PC-3 (cell line): Measurements from ENCODE around the gene NRG3. TPM values are rescaled to one million over a fixed set of nuclear protein-coding genes. Genes with fewer than 3 reads are reported as not detected.

Experiments used
- ATAC-seq: fragments of 200-7000 bp; cut with Tn5 transposase; 2 replicates; pipeline ENCODE4 v1.9.1; 2020; ENCODE audit warnings: mild to moderate bottlenecking, moderate library complexity
- BruUV-seq: library from RNA; stranded (reverse); fragments of 400-500 nt; replicated peaks from 2 replicates; lab custom pipeline; 2021; lab: Mats Ljungman, UMichigan
- CTCF ChIA-PET: fragments of 300-600 bp; sonication (Branson Sonifier 250); formaldehyde crosslinking; loops from one replicate; lab custom pipeline; 2022; ENCODE audit warnings: antibody characterized with exemption; lab: Charles Lee
- POLR2A ChIA-PET: fragments of 300-600 bp; sonication (Branson Sonifier 250); formaldehyde crosslinking; loops from one replicate; lab custom pipeline; 2022; ENCODE audit warnings: antibody characterized with exemption; ENCODE audit not compliant: unreplicated experiment; lab: Charles Lee
- DNase-seq: peaks from one replicate; pipeline ENCODE4 v3.0.0-alpha.2; 2015
- H2AFZ ChIP-seq: fragments of 300-600 bp; sonication (generic); 2 replicates; pipeline ENCODE4 v1.6.0; 2016; ENCODE audit warnings: antibody characterized with exemption, low read length
- H3F3A ChIP-seq: fragments of 300-600 bp; sonication (generic); one replicate; pipeline ENCODE4 v1.6.0; 2017; ENCODE audit warnings: antibody characterized with exemption, low read length, control low read depth, mild to moderate bottlenecking; ENCODE audit not compliant: unreplicated experiment
- H3K27ac ChIP-seq: fragments of 300-600 bp; sonication (generic); 2 replicates; pipeline ENCODE4 v1.5.1; 2016; ENCODE audit warnings: mild to moderate bottlenecking, low read length
- H3K27me3 ChIP-seq: fragments of 300-600 bp; sonication (generic); 2 replicates; pipeline ENCODE4 v1.6.1; 2016; ENCODE audit warnings: low read length, mixed read lengths
- H3K36me3 ChIP-seq: fragments of 300-600 bp; sonication (generic); 2 replicates; pipeline ENCODE4 v1.6.1; 2016; ENCODE audit warnings: low read depth, mixed run types, low read length, mixed read lengths
- H3K4me1 ChIP-seq: fragments of 300-600 bp; sonication (generic); 2 replicates; pipeline ENCODE4 v1.5.1; 2016; ENCODE audit warnings: low read length; ENCODE audit not compliant: insufficient read depth
- H3K4me2 ChIP-seq: fragments of 300-600 bp; sonication (generic); 2 replicates; pipeline ENCODE4 v1.6.0; 2016; ENCODE audit warnings: low read length
- H3K4me3 ChIP-seq: fragments of 300-600 bp; sonication (generic); 2 replicates; pipeline ENCODE4 v1.5.1; 2016; ENCODE audit warnings: mild to moderate bottlenecking, low read length, mixed read lengths
- H3K79me2 ChIP-seq: fragments of 300-600 bp; sonication (generic); 2 replicates; pipeline ENCODE4 v1.6.1; 2017; ENCODE audit warnings: low read length, mixed read lengths
- H3K9ac ChIP-seq: fragments of 300-600 bp; sonication (generic); 2 replicates; pipeline ENCODE4 v1.6.0; 2016; ENCODE audit warnings: mild to moderate bottlenecking, low read length
- H3K9me2 ChIP-seq: fragments of 300-600 bp; sonication (generic); replicated peaks from 2 replicates; pipeline ENCODE4 v1.6.1; 2016; ENCODE audit warnings: mixed run types, low read length, mixed read lengths
- H3K9me3 ChIP-seq: fragments of 300-600 bp; sonication (generic); 2 replicates; pipeline ENCODE4 v1.6.1; 2016; ENCODE audit warnings: low read length, mixed read lengths
- H4K20me1 ChIP-seq: fragments of 300-600 bp; sonication (generic); 2 replicates; pipeline ENCODE4 v1.6.1; 2016; ENCODE audit warnings: low read length, mixed read lengths
- CTCF ChIP-seq: fragments of 300-600 bp; sonication (generic); conservative IDR thresholded peaks from 2 replicates; pipeline ENCODE4 v1.5.1; 2017; ENCODE audit warnings: antibody characterized with exemption, low read depth, mild to moderate bottlenecking, low read length
- EZH2 ChIP-seq: fragments of 300-600 bp; sonication (generic); IDR thresholded peaks from one replicate; pipeline ENCODE4 v1.6.1; 2017; ENCODE audit warnings: antibody characterized with exemption, mild to moderate bottlenecking, low read length; ENCODE audit not compliant: unreplicated experiment
- EZH2phosphoT487 ChIP-seq: fragments of 300-600 bp; sonication (generic); IDR thresholded peaks from 2 replicates; pipeline ENCODE4 v1.6.1; 2018; ENCODE audit warnings: mild to moderate bottlenecking, antibody characterized with exemption, low read length, borderline replicate concordance
- intact Hi-C: fragments of 100-400 bp; cut with micrococcal nuclease; formaldehyde crosslinking; loops from 2 replicates; pipeline ENCODE4 v1.9.0; 2023
- total RNA-seq: library from RNA; depleted of rRNA; stranded (reverse); fragments of >200 nt; gene quantifications from 2 replicates; pipeline ENCODE4 v1.2.3, GENCODE V29; 2014

NRG3 gene
- total RNA-seq, 1 experiment from 2014 or later, result not detected

- BruUV-seq, result no TSS peak
- Histone ChIP-seq H3K27me3 (no peaks in the 10 kb centered on the region), H3K79me2 (no peaks in the 10 kb centered on the region), H3K27ac (no peak overlapping the region), H3K9me2 (no peaks in the 10 kb centered on the region), H4K20me1 (no peaks in the 10 kb centered on the region), H3K4me2 (no peak overlapping the region), H3K9me3 (no peaks in the 10 kb centered on the region), H3K36me3 (no peaks in the 10 kb centered on the region), H3K4me3 (no peak overlapping the region), H3F3A (no peaks in the 10 kb centered on the region), H2AFZ (no peak overlapping the region), H3K4me1 (no peaks in the 10 kb centered on the region), H3K9ac (no peak overlapping the region)
- ChIA-PET POLR2A (no interaction called here), CTCF (no interaction called here)
- TF ChIP-seq EZH2, result no peak
- no peak for TF ChIP-seq CTCF
- TF ChIP-seq EZH2phosphoT487, result no peak
- intact Hi-C loops, result no loop called here
- no peak for ATAC-seq
- DNase-seq, result no peak
These were observed 331.8 kb downstream of the NRG3 start for GRCh38 chr10:82206831-82207230.

GRCh38 chr10:82208726-82209125 lies 333.7 kb downstream of the NRG3 start:
- no peak overlapping the region for H2AFZ ChIP-seq
- no peaks in the 10 kb centered on the region for H3F3A ChIP-seq
- no peak overlapping the region for H3K27ac ChIP-seq
- no peaks in the 10 kb centered on the region for H3K9me2 ChIP-seq
- ChIA-PET POLR2A (no interaction called here), CTCF (no interaction called here)
- no peaks in the 10 kb centered on the region for H3K9me3 ChIP-seq
- H3K4me1 ChIP-seq, result no peaks in the 10 kb centered on the region
- no peak overlapping the region for H3K4me3 ChIP-seq
- no peaks in the 10 kb centered on the region for H3K79me2 ChIP-seq
- H3K4me2 ChIP-seq, result no peak overlapping the region
- TF ChIP-seq EZH2, result no peak
- no peak for TF ChIP-seq EZH2phosphoT487
- BruUV-seq, result no TSS peak
- H3K9ac ChIP-seq, result no peak overlapping the region
- no peaks in the 10 kb centered on the region for H4K20me1 ChIP-seq
- ATAC-seq (no peak), DNase-seq (no peak)
- intact Hi-C loops, result no loop called here
- no peaks in the 10 kb centered on the region for H3K27me3 ChIP-seq
- H3K36me3 ChIP-seq, result no peaks in the 10 kb centered on the region

- ATAC-seq, result no peak
- no peaks in the 10 kb centered on the region for H4K20me1 ChIP-seq
- no peak overlapping the region for H3K27ac ChIP-seq
- H3F3A ChIP-seq, result no peaks in the 10 kb centered on the region
- no peak overlapping the region for H3K4me3 ChIP-seq
- H3K79me2 ChIP-seq, result no peaks in the 10 kb centered on the region
- no TSS peak for BruUV-seq
- H2AFZ ChIP-seq, result no peak overlapping the region
- no peaks in the 10 kb centered on the region for H3K27me3 ChIP-seq
- POLR2A ChIA-PET, result no interaction called here
- H3K9me3 ChIP-seq, result no peaks in the 10 kb centered on the region
- DNase-seq, result no peak
- H3K36me3 ChIP-seq, result no peaks in the 10 kb centered on the region
- H3K9me2 ChIP-seq, result no peaks in the 10 kb centered on the region
- CTCF ChIA-PET, result no interaction called here
- no peak overlapping the region for H3K4me2 ChIP-seq
- H3K4me1 ChIP-seq, result no peaks in the 10 kb centered on the region
- TF ChIP-seq CTCF, result no peak
- intact Hi-C loops, result no loop called here
- H3K9ac ChIP-seq, result no peak overlapping the region
These were observed 335.3 kb downstream of the NRG3 start for GRCh38 chr10:82210331-82210730.
